Measurements from ENCODE around the gene KLHL6.

Gene KLHL6

GRCh38 chr3:183566880-183567279 lies 11.4 kb upstream of the KLHL6 start:
- DNase-seq (ENCODE audit: low spot score), result no peak

GRCh38 chr3:183564046-183564445 lies 8.5 kb upstream of the KLHL6 start:
- no peak for DNase-seq (ENCODE audit: low spot score)

GRCh38 chr3:183563536-183563874 lies 8.0 kb upstream of the KLHL6 start:
- DNase-seq (ENCODE audit: low spot score), result no peak

DNA sequence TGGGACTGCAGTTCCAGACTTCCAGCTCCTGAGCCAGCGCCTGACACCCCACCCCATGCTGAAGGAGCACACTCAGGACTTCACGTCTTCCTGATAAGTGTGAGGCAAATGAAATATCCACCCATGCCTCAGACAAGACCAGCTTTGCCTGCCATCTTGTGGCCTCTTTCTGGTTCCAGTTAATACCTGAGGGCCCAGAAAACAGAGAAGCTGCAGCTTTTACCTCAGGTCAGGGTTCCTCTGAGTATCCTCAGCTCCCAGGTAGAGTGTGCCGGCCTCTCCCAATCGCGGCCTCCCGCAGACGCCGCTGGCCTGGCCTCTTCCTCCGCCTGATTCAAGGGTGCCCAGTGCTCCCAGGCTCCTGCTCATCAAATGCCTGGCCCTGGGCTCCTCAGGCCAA lies 5.1 kb upstream of the KLHL6 start:
- peak; percentile 19 for DNase-seq (ENCODE audit: low spot score)

GRCh38 chr3:183558495-183558894 lies 3.0 kb upstream of the KLHL6 start:
- DNase-seq (ENCODE audit: low spot score), result no peak

DNA sequence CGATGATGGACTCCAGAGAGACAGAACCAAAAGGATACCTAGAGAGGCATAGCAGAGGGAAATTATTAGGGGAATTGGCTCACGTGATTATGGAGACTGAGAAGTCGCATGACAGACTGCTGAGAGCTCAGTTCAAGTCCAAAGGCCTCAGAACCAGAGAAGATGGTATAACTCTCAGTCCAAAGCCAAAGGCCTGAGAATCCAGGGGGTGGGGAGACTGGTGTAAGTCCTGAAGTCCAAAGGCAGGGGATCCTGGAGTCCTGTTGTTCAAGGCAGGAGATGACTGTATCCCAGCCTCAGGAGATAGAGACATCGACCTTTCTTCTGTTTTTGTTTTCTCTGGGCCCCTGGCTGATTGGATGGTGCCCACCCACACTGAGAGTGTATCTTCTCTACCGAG lies 1.2 kb upstream of the KLHL6 start:
- no peak for DNase-seq (ENCODE audit: low spot score)

DNA sequence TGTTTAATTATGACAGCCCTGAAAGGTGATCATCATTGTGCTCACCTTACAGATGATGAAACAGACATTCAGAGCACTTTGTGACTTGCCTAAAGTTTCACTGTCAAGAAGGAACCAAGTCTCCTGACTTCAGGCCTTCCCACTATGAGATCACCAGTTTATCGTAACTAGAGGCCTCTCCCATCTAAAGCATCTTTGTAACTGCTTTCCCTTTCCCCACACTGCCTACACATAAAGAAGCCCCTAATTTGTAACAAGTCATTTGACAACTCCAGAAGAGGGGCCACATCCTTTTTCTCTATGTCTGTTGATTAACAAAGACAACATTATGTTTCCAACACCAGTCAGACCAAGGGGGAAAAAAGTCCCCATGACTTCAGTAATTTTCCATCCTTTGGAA lies 1.1 kb downstream of the KLHL6 start:
- peak; percentile 39 for DNase-seq (ENCODE audit: low spot score)

GRCh38 chr3:183553334-183554026 lies 2.0 kb downstream of the KLHL6 start:
- no peak for DNase-seq (ENCODE audit: low spot score)

GRCh38 chr3:183551930-183552329 lies 3.6 kb downstream of the KLHL6 start:
- DNase-seq (ENCODE audit: low spot score), result peak; percentile 49

DNA sequence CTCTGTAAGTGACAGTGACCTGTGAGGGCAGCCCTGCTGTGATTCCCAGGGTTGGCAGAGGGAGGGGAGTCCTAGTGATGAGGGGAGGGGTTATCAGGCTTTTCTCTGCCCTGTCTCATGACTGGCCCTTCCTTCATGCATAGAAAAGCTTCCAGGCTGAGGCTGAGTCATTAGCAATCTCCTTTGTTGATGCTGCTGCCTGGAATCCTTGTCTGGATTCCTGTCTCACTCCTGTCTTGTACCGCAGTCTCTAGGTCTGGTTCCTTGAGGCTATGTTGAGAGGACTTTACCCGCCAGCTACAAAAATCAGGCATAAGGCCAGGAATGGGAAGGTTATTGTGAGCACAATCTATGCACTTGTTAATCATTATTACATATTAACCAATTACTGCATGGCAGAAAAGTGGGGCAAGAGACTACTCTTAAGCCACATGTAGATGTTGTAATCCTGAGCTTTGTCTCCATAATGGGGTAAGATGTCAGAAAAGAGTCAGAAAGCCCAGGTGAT lies 7.2 kb downstream of the KLHL6 start:
- DNase-seq (ENCODE audit: low spot score), result no peak

GRCh38 chr3:183546625-183547024 lies 8.9 kb downstream of the KLHL6 start:
- DNase-seq (ENCODE audit: low spot score), result no peak

GRCh38 chr3:183545708-183546107 lies 9.8 kb downstream of the KLHL6 start:
- DNase-seq (ENCODE audit: low spot score), result no peak

- DNase-seq (ENCODE audit: low spot score), result no peak
These were observed 13.2 kb downstream of the KLHL6 start for GRCh38 chr3:183542355-183542754.

DNA sequence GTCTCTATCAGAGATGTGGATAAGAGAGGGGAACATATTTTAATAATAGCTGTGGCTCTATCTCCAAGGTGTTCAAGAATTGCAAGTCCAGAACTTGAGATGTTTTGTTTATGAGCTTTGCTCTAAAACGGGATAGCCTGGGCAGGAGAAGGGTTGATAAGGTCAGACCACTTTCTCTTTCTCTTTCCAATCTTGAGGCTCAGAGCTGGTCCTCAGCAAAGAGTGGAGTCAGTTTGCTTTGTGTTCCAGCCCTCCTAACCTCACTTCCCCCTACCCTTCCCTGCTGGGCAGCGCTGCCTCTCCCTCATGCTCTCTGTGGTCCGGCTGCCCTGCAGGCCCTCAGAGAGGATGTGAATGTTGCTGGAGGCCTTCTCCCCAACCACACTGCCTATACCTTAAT lies 13.8 kb downstream of the KLHL6 start:
- DNase-seq (ENCODE audit: low spot score), result no peak

- no peak for DNase-seq (ENCODE audit: low spot score)
These were observed 14.3 kb downstream of the KLHL6 start for GRCh38 chr3:183541235-183541655.

DNA sequence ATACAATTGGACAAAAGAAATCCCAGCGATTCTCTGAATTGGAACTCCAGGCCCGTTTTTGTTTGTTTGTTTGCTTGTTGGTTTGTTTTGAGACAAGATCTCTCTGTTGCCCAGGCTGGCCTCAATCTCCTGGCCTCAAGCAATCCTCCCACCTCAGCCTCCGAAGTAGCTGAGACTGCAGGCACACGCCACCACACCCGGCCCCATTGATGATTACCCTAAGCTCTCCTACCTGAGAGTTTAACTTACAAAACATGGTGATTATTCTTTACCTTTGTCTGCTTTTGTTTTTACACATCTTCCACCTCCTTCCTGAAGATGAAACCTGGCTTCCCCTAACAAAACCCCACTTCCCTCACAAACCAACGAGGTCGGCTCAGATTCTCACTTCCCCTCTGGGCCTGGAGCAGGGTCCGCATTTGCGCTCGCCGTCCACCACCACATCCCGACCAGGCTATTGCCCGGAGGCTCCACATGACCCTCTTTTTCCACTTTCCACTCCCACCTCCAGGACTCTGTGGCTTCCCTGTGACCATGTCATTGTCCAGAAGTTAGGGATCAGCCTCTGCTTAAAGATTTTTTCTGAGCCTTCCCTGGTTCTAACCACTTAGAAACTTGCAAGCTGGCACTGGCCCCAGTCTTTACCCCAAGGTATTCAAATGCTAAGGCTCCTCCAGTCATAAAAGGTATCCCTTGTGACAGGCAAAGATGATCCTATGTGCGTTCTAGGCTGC lies 14.8 kb downstream of the KLHL6 start:
- DNase-seq (ENCODE audit: low spot score), result no peak

- DNase-seq (ENCODE audit: low spot score), result no peak
These were observed 15.7 kb downstream of the KLHL6 start for GRCh38 chr3:183539811-183540210.

DNA sequence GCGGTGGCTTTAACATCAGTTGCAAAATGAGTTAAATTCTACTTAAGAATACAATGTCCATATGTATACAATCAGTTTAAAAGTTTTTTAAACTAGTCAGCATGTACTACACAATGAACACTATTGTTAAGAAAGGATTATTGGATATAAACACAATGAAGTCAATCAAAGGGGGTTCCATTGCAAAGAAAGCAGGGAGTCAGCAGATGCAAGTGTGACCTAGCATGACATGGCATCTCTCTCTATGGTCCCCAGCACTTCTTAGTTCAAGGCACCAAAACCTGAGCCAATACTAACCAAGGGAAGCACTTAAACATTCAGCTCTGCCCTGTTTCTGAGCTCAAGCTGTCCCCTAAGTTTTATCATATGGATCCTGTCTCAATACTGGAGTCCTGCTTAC lies 17.0 kb downstream of the KLHL6 start:
- DNase-seq (ENCODE audit: low spot score), result no peak

DNA sequence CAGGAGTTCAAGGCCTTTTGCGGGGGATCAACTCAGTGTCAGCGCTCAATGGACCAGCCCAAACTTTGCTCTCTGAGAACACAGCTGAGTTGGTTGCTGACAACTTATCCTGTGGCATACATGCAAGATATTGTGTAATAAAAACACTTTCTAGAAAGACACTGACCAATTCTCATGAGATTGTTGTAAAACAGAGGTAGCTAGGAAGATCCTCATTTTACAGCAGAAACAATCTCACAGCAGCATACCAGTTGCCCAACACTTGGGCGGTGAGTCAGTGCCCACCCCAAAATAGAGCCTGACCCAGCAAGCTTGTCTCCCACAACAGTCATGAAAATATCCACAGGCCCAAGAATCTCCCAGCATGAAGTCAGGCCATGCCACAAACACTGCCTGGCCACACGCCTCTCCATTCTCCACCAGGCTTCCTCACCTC lies 18.2 kb downstream of the KLHL6 start:
- DNase-seq (ENCODE audit: low spot score), result no peak

DNA sequence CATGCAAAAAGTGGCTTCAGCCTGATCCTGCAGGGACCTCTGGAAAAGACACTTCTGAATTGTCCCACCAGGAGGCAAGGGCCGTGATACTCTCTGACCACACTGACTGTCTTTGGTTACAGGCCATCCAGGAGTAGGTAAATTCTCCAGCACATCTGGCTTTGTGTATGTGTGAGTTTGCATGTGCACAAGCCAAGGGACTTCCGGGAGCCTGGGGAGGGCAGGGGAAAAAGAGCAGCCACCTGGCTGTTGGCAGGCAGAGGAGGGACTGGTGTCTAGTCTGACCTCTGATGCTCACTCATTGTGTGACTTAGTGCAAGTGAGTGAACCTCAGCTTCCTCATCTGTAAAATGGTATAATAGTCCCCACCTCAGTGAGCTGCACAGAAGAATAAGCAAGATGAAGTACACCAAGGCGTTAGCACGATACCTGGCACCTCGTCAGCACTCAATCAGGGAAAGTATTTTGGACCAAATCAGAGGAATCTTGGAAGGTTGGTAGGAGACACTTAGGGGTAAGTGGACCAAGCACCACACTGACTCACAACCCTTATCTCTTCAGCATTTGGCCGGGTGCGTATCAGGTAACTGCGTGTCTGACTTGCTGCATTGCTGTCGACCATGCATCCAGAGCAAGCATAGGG lies 19.1 kb downstream of the KLHL6 start:
- no peak for DNase-seq (ENCODE audit: low spot score)

DNA sequence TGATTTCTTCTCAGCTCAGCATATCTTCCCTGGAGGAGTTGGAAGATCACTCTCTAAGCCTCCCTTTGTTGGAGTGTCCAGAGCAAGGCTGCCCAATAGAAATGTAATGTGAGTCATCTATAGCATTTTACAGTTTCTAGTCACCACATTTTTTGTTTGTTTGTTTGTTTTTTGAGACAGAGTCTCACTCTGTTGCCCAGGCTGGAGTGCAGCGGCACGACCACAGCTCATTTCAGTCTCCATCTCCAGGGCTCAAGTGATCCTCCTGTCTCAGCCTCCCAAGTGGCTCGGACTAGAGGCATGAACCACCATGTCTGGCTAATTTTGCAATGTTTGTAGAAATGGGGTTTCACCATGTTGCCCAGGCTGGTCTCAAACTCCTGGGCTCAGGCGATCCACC lies 21.3 kb downstream of the KLHL6 start:
- DNase-seq (ENCODE audit: low spot score), result no peak

- DNase-seq (ENCODE audit: low spot score), result no peak
These were observed 21.9 kb downstream of the KLHL6 start for GRCh38 chr3:183533412-183534132.

Data from CD4-positive, alpha-beta T cell treated with Interleukin-15 for 4 hours (primary cell).